LNCaP clone FGC (cell line): ENCODE data around the gene ZNF12.

ENCODE experiments used
- DNase-seq: peaks from one replicate; pipeline ENCODE4 v3.0.0-alpha.2; 2011; ENCODE audit warnings: low read depth
- H3K4me3 ChIP-seq: 2 replicates; pipeline ENCODE4 v1.5.1; 2011; ENCODE audit warnings: mild to moderate bottlenecking, low read depth, low read length, control low read depth
- TF ChIP-seq, protein P1 (sequence below): IDR thresholded peaks from 2 replicates; pipeline ENCODE4 v1.5.1; 2012; ENCODE audit warnings: mild to moderate bottlenecking; ENCODE audit not compliant: control insufficient read depth, insufficient read depth; ENCODE audit errors: extremely low read depth

ZNF12 gene

DNA sequence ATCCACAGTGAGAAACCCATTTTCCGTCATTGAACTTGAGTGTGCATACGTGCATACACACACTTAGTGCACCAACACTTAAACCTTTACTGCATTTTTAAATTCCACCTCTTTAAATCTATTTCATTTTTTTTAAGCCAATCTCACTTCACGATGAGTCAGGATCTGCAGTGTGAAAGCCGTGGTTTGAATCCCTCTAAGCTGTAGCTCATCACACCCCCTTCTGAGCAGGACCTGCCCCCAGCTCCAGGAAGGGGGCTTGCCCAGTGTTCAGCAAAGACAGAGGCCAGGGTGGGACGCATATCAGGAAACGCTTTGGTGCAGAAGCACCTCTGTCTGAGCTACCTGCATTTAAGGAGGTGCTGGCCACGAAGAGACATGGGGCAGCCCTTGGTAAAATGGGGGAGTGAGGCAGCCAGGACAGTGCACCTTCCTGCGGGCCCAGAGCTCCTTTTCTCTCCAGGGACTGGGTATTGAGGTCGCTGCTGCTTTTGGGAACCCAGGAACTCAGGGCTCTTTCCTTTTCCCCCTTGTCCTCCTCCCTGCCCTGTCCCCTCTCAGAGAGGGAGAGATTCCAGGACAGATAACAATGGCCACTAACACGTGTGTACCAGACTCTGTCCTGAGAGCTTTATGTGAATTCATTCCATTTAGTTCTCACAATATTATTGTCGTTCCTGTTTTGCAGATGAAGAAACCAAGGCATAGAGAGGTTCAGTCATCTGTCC, 48.0 kb downstream of the ZNF12 start:
- DNase-seq, result no peak
- no peak overlapping the region for H3K4me3 ChIP-seq
- TF ChIP-seq, protein P1, sequence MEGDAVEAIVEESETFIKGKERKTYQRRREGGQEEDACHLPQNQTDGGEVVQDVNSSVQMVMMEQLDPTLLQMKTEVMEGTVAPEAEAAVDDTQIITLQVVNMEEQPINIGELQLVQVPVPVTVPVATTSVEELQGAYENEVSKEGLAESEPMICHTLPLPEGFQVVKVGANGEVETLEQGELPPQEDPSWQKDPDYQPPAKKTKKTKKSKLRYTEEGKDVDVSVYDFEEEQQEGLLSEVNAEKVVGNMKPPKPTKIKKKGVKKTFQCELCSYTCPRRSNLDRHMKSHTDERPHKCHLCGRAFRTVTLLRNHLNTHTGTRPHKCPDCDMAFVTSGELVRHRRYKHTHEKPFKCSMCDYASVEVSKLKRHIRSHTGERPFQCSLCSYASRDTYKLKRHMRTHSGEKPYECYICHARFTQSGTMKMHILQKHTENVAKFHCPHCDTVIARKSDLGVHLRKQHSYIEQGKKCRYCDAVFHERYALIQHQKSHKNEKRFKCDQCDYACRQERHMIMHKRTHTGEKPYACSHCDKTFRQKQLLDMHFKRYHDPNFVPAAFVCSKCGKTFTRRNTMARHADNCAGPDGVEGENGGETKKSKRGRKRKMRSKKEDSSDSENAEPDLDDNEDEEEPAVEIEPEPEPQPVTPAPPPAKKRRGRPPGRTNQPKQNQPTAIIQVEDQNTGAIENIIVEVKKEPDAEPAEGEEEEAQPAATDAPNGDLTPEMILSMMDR, result no peak

DNA sequence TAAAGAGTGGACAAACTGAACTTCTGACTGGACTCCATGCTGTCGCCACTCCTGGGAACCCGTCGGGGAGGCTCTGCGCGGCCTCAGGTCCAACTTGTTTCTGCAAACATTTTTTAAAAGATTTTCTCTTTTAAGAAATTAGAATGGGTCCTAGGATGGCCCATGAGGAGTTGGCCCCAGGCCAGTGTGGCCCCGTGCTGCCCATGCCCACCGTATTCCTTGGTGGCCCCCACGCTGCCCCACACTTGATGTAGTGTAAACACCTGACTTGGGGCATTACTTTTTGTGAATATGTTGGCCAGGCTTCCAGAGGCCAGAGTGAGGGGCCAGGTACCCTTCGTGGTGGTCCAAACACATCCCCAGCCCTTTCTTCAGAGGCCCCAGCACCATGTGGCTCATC, 50.3 kb downstream of the ZNF12 start:
- no peak for DNase-seq
- TF ChIP-seq, protein P1, result no peak
- no peak overlapping the region for H3K4me3 ChIP-seq

DNA sequence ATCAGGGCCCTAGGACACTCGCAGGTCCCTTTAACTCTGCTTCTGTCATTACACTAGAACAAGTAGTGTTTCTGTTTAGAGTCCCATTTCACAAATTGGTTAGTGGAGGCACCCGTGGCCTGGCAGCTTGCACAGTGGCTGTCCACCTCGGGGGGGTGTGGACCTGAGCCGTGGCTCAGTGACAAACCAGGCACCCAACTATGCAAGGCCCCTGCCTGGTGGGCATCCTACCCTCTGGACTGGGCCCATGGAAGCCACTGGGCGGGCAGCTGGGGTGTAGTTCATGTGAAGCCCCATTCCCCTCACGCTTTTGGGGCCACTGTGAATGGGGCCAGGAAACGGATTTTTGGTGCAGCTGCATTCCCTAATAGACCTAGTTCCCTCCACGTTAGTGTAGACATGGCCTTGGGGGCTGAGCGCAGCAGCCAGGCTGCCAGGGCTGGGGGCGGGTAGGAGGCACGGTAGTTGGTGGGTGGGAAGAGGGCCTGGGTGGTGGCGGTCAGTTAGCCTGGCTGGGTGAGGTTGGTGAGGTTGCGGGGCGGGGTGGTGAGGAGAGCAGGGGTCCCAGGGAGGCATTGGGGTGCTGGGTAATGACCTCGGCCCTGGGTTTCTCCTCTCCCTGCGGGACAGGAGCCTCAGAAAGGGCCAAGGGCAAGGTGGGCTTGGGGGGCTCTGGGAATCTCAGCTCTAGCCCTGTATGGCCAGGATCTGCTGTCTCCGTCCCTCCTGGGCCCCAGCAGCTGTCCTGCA, 50.9 kb downstream of the ZNF12 start:
- TF ChIP-seq, protein P1, result no peak
- DNase-seq, result no peak
- H3K4me3 ChIP-seq, result no peak overlapping the region

DNA sequence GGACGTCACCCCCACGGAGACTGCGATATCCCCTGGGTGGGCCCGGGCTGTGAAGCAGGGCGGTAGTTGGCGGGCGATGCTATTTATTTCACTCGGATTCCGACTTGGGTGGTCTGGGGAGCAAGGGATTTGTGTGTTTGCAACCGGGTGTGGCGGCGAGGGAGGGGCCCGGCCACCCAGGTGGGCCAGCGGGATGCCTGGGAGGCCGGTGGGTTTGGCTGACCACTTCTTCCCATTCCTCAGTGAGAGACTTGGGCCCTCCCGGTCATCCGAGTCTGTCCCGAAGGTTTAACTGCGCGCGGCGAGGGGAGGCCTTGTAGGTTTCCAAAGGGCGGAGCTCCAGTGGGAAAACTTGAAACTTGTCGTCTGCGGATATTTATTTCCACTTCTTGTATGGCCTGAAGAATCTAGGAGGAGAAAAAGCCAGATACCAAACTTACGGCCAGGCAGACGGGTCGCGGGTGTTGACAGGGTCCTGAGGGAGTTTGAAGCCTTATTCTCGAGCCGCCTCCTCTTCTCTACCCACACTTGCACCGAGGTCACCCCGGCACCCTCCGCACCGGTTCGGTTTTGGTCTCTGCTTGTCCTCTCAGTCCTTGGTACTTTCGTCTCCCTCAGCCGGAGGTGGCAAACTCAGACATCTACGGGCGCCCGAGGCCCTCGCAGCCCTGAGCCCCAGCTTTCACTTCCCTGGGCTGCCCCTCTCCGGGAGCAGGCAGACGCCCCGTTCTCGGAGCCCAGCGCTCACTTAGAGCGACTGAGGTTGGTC, 51.7 kb downstream of the ZNF12 start:
- no peak overlapping the region for H3K4me3 ChIP-seq
- TF ChIP-seq, protein P1, result no peak
- DNase-seq, result no peak

DNA sequence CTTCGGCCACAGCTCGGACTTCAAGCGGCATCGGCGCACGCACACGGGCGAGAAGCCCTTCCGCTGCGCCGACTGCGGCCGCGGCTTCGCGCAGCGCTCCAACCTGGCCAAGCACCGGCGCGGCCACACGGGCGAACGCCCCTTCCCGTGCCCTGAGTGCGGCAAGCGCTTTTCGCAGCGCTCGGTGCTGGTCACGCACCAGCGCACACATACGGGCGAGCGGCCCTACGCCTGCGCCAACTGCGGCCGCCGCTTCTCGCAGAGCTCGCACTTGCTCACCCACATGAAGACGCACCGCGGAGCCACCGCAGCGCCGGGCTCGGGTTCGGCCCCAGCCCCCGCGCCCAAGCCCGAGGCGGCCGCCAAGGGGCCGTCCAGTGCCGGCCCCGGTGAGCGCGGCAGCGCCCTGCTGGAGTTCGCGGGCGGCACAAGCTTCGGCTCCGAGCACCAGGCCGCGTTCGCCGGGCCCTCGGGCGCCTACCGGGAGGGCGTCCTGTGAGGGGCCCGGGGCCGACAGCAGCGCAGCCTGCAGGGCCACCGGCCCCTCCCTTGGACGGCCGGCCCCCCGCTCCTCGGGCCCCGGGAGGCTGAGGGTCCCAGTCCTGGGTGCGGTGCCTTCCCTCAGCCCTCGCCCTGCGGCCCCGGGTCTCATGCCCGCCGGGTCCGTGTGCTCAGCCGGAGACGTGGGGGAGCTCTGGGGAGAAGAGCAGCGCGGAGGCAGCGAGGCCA, 52.5 kb downstream of the ZNF12 start:
- TF ChIP-seq, protein P1, result no peak
- H3K4me3 ChIP-seq, result no peak overlapping the region
- no peak for DNase-seq

DNA sequence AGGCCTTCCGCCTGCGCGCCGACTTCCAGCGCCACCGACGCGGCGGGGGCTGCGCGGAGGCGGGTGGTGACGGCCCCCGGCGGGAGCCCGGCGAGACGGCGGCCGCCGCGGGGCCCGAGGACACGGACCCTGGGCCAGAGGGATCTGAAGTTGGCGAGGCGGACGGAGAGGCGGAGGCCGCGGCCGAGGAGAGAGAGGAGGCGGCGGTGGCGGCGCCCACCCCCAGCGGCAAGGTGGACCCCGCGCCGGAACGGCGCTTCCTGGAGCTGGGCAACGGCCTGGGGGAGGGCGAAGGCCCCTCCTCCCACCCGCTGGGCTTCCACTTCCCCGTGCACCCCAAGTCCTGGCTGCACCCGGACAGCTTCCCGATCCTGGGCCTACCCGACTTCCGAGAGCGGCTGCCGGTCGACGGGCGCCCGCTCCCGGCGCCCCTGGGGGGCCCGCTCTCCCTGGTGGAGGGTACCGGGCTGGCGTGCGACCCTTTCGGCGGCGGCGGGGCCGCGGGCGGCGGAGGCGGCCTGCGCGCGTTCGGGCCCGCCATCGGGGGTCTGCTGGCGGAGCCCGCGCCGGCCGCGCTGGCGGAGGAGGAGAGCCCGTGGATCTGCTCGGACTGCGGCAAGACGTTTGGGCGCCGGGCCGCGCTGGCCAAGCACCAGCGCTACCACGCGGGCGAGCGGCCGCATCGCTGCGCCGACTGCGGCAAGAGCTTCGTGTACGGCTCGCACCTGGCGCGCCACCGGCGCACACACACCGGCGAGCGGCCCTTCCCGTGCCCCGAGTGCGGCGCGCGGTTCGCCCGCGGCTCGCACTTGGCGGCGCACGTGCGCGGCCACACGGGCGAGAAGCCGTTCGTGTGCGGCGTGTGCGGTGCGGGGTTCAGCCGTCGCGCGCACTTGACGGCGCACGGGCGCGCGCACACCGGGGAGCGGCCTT, 53.4 kb downstream of the ZNF12 start:
- no peak for DNase-seq
- no peak overlapping the region for H3K4me3 ChIP-seq
- TF ChIP-seq, protein P1, result no peak
